Measurements from ENCODE around the gene BTG3.

DNA sequence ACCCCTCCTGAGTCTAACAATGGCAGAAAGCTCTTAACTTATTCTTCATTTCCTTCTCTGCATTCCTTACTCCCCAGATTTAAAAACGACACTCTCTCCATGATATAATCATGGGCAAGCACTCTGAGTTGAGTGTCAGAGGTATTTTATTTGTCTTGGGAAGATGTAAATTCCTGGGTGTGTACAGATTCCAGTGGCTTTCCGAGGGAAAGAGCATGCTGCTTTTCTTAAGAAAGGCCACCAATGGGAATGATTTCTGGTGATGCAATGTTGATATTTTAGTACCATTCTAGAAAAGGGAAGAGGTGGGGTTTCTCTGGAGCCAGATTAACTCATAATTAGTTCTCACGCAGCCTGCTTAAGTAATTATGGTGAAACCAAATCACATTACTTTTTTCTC, 47.8 kb upstream of the BTG3 start:
- TF ChIP-seq, protein P1, sequence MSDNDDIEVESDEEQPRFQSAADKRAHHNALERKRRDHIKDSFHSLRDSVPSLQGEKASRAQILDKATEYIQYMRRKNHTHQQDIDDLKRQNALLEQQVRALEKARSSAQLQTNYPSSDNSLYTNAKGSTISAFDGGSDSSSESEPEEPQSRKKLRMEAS (IDR thresholded peaks at IDR 0.05; ENCODE audit: insufficient read depth, insufficient read length): no peak
- TF ChIP-seq, protein P2, sequence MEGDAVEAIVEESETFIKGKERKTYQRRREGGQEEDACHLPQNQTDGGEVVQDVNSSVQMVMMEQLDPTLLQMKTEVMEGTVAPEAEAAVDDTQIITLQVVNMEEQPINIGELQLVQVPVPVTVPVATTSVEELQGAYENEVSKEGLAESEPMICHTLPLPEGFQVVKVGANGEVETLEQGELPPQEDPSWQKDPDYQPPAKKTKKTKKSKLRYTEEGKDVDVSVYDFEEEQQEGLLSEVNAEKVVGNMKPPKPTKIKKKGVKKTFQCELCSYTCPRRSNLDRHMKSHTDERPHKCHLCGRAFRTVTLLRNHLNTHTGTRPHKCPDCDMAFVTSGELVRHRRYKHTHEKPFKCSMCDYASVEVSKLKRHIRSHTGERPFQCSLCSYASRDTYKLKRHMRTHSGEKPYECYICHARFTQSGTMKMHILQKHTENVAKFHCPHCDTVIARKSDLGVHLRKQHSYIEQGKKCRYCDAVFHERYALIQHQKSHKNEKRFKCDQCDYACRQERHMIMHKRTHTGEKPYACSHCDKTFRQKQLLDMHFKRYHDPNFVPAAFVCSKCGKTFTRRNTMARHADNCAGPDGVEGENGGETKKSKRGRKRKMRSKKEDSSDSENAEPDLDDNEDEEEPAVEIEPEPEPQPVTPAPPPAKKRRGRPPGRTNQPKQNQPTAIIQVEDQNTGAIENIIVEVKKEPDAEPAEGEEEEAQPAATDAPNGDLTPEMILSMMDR (IDR thresholded peaks at IDR 0.05; ENCODE audit: extremely low read depth in 1 of 2, insufficient read depth in 1 of 2, low read depth in 1 of 2, low read length in 2 of 2): no peak
- no peak for TF ChIP-seq EZH2 (IDR thresholded peaks at IDR 0.05; ENCODE audit: borderline replicate concordance, low read depth, low read length, severe bottlenecking)
- no peak for TF ChIP-seq POLR2A (IDR thresholded peaks at IDR 0.05; ENCODE audit: low read depth, low read length)
- TF ChIP-seq POLR2AphosphoS5 (IDR thresholded peaks at IDR 0.05; ENCODE audit: insufficient read depth, low read depth, low read length): no peak
- no peak for TF ChIP-seq JUN (IDR thresholded peaks at IDR 0.05; ENCODE audit: borderline replicate concordance, insufficient read depth, insufficient read length, low read depth)

All from endothelial cell of umbilical vein (primary cell).